ENCODE data around the gene FBLN1.

GRCh38 chr22:45544588-45545170 is 42.0 kb downstream of the FBLN1 start:
- TF ChIP-seq TBP (IDR thresholded peaks at IDR 0.05; ENCODE audit: low read depth, low read length) = no peak
- no peak for TF ChIP-seq CTCF (IDR thresholded peaks at IDR 0.05; ENCODE audit: control extremely low read depth in 1 of 3, insufficient read depth in 1 of 3, low read depth in 1 of 3, low read length in 3 of 3)
- TF ChIP-seq EZH2 (IDR thresholded peaks at IDR 0.05; ENCODE audit: low read depth, low read length, severe bottlenecking) = no peak
- TF ChIP-seq GABPA (IDR thresholded peaks at IDR 0.05; ENCODE audit: borderline replicate concordance, insufficient read depth, low read length) = no peak
- no peak for TF ChIP-seq POLR2A (IDR thresholded peaks at IDR 0.05; ENCODE audit: control extremely low read depth in 1 of 2, low read depth in 2 of 2, low read length in 2 of 2)
- no peak for TF ChIP-seq EGR1 (IDR thresholded peaks at IDR 0.05; ENCODE audit: borderline replicate concordance, low read depth, low read length)
- TF ChIP-seq ZNF274 (IDR thresholded peaks at IDR 0.05; ENCODE audit: borderline replicate concordance, extremely low read depth, low read length) = no peak
- TF ChIP-seq RFX5 (IDR thresholded peaks at IDR 0.05; ENCODE audit: borderline replicate concordance, low read depth, low read length) = no peak
- TF ChIP-seq JUND (IDR thresholded peaks at IDR 0.05; ENCODE audit: low read length) = no peak
- no peak for TF ChIP-seq TCF12 (IDR thresholded peaks at IDR 0.05; ENCODE audit: low read depth, low read length)
- TF ChIP-seq PHF8 (conservative IDR thresholded peaks at IDR 0.05; ENCODE audit: low read depth, low read length) = no peak
- TF ChIP-seq HDAC6 (IDR thresholded peaks at IDR 0.05; ENCODE audit: low read depth, low read length) = no peak
- no peak for TF ChIP-seq EP300 (IDR thresholded peaks at IDR 0.05; ENCODE audit: borderline replicate concordance in 1 of 2, low read depth in 2 of 2, low read length in 2 of 2)

All from H1 (cell line).